ENCODE data around the gene MBP.
A peak's percentile ranks its signal among the peaks of the same experiment; 100 is the strongest.

MBP gene

DNA sequence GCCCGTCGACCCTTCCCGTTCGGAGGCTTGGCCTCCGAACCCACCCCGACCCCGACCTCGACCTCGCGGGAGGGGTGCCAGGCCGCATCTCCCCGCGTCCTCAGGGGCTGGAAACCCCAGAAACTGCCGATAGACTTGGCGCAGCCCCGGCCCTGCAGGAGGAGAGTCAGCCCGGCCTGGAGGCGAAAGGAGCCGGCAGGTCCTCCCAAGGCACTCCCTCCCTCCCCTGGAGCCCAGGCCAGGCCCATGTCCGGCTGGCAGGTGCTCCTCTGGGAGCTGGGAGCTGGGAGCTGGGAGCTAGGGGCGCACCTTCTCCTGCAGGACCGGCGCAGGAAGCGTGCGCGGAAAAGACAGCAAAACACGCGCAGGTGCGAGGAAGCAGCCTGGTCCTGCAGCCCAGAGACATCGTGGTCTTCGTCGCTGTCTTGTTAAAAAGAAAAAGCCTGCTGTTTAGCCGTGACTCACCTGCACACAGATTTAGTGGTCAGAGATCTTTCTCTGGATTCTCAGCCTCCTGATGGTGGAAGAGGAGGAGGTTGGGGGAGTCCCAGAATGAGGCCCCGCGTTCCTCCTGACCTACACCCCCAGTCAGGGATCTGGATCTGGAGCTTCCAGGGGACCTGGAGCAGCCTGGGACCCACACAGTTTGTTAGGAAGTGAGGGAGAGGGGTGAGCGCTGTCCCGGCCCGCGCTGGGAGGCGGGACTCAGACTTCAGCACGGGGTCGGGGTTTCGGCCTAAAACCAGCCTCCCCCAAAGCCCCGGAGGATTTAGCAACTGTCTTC, 660 bp upstream of the MBP start:
- DNase-seq: peak; percentile 23

DNA sequence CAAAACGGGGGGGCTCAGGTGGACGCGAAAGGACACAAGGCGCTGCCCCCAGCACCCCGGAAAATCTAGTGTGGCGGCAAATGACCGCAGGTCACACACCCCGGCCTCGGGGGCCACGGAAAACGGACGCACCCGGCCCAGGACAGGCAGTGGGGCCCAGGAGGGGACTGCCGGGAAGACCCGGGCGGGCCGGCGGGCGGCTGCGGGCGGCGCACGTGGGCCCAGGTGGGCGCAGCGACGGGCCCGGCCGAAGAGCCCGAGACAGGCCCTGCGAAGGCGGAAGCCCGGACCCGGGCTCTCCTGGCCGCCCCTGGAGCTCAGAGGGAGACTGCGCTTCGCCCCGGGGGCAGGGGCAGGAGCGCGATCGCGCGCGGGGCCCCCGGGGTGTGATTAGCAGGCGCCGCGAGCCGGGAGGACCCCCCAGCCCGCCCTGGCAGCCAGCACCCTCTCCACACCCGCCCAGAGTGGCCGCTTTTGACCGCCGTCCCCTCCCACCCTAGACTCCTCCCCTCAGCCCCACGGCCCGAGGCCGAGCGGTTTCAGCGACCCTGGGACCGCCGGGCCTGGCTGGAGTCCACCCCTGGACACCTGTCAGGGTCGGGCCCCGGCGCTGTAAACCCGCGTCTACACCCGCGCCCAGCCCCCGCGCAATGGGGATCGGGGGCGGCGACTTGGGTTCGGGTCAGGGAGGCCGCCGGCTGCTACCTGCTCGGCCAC, 773 bp downstream of the MBP start:
- peak; percentile 57 for DNase-seq

DNA sequence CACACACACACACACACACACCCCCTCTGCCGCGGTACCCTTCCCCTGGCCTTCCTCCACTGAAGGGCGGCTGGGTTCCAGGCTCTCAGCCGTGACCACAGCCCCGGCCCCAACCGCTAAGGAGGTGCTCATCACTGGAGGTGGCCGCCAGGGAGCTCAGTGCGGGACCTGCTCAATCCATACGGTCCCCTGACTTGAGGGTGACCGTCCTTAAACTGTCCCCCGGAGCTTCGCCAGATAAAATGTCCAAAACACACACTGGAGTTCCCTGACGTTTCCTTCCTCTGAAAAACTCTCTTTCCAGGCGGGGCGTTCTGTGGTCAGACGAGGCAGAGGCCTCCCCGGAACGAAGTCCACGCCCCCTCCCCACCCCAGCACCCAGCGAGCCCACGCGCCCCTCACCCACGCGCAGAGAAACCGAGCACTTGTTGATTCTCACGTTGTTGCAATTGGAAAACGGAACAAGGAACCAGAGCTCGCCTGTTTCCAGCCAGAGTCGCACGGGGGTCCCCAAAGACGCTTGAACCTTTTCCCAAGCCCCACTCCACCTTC, 1.4 kb downstream of the MBP start:
- no peak for DNase-seq

DNA sequence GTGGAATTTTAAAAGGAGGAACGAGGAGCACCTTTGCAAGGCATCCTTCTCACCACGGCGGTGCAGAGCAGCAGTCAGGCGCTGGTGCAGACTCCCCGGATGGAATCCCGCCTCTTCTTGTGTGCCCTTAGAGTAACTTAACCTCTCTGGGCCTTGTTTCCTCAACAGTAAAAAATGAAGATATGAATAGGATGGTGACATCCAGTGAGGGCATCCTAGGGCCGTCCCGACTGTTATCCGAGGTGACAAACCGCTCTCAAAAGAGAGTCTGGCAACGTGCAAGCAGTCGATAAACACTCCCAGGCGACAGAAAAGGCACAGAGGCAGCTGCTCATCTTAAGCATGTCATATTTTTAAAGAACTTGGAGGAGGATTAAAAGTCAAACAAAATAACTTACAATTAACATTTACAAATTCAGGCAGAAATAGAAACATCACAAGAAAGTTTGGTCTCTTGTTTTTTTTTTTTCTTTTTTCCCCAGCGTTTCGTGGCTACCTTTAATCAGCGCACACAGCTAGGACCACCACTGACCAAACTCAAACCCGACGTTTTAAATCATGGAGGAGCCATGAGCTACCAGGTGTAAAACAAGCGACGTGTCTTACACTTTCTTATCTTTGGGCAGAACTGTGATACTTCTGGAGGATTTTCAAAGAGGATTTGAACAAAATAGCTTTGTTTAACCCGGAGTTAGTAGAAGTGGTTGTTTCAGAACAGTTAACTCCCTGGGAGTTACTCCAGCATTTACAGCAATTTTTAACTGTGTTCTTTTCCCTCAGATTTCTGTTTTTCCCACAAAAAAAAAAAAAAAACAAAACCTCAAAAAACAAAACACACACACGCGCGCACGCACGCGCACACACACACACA, 2.1 kb downstream of the MBP start:
- no peak for DNase-seq

DNA sequence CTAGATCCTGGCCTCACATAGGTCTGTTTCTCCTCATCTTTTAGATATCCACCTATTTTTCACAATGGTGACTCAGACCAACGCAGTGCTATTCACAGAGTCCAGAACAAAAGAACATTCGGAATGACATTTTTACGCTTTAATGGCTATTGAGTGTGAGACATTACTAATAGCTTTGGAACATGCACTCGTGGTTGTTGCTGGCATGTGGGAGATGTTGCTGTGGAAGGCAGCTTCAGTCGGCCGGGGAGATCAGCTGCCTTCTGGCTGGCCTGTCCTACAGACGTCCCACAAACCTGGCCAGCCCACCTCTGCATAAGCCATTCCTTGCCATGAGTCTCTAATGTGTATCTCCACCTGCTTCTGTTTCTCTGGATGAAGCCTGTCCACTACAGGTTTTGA, 3.4 kb downstream of the MBP start:
- no peak for DNase-seq

DNA sequence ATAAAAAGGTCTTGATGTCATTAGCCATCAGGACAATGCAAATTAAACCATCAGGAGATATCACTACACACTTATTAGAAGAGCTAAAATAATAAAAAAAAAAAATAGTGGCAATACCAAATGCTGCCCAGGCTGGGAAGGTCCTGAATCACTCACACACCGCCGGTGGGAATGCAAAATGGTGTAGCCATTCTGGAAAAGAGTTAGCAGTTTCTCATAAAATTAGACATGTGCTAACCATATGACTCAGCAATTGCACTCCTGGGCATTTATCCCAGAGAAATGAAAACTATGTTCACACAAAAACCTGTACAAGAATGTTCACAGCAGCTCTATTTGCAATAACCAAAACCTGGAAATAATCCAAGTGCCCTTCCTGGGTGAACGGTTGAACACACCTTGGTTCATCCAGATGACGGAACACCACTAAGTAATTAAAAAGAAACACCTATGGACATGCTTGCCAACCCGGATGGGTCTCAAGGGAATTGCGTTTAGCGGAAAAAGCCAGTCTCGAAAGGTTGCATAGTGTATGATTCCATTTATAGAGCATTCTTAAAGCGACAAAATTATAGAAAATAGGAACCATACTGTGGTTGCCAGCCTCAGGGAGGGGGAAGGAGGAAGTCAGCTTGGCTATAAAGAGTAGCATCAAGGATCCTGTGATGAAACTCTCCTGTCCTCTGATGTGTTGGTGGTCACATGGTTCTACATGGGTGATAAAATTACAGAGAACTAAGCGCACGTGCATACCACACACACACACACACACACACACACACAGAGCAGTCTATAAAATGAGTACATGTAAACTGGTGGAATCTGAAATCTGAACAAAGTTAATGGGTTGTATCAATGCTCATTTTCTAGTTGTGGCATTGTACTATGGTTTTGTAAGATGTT, 4.6 kb downstream of the MBP start:
- DNase-seq: peak; percentile 38

DNA sequence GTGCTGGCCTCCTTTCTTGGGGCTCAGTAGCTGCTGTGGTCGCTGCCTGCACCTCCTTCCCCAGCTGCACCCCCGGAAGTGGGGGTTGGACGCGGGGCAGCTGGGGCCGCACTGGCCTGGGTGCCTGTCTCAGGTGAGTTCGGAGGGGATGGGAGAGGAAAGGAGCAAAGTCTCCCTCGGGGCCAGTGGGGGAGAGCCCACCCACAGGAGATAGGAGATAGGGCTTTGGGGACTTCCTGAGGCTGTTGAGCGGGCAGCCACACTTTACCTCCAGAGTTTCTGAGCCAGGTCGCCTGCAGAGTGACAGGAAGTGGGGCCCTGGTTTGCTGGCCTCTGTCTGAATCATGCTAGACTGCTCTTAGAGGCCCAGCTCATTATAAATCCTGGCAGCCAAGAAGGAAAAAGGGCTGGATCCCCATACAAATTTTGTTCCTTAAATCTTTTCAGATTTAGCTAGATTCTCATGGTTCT, 8.1 kb downstream of the MBP start:
- DNase-seq: no peak

DNA sequence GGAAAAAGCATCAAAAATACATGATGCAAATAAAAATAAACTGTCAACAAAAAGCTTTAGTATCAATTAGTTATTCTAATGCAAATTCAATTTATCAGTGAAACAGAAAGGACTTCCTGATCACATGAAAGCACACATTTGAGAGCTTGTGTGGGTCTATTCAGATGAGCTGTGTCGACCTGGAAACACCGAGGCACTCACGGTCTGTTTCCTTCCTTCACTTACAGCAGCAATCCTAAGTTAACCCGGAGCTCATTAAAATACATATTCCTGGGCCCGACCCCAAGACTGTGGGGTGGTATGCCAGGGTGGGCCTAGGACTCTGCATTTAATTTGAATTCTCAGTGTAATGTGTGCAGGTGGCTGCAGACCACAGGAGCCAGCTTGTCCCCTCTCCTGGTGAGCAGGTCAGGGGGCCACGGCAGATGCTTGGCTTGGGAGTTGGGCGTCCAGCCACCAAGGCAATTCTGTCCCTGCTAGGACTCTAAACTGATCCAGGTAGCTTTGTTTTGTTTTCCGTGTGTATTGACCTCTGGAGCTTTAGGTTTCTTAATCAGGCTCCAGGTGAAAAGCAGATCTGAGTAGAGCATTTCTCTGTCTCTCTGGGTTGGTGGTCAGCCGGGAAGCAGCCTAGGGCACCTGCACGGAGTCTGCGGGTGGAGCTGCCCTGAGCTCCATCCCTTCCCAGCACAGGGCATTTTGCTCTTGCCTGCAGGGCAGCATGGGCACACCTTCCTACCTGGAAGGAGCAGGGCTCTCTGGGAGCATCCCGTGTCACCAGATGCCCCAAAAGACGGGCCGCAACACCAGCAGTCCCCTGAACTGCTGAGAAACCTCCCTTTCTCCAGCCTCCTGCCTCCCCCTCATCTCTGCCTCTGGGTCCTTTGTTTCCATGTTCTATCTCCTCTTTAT, 9.0 kb downstream of the MBP start:
- DNase-seq: no peak

DNA sequence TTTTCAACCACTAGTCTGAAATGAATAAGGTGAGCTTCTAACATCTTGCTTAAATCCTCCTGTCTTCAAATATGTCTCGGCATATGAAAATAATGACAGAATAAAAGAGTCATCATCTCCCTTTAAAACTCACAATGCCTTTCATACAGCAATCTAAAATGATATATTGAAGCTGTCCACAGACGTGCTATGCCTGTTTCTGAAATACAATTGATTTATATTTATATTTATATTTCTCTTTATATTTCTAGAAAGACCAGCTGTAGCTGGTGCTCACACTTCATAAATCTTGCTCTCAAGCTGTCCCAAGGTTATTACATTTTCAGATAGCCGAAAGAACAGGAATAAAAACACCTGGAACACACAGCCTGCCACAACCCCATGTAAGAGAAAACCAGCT, 11.1 kb downstream of the MBP start:
- DNase-seq: no peak

DNA sequence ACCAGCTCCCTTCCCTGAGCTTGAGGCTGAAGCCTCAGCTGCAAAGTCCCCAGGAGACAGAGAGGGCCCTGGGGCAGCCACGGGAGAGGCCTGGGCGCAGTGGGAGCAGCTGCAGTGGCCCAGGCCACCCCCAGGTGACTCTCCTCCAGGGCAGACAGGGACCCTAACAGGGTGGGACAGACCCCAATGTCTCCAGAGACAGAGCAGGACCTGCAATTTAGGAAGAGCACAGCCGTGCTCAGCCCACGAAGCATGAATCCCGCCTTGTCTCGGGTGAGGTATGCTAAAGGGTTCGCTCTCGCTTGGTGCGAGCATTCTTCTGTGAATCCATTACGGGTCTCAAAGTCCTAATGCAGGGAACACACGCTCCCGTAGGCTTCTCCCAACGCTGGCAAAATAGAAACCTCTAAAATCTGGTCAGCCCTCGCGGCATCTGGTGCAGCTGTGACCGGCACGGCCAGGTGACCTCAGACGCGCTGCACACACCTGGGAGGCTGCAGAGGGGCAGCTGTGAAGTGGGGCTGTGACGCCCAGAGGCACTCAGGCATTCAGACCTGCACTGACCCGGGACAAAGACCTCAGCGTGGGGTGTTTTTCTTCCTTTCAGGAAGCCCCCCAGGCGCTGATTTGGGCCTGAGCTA, 12.6 kb downstream of the MBP start:
- DNase-seq: no peak

DNA sequence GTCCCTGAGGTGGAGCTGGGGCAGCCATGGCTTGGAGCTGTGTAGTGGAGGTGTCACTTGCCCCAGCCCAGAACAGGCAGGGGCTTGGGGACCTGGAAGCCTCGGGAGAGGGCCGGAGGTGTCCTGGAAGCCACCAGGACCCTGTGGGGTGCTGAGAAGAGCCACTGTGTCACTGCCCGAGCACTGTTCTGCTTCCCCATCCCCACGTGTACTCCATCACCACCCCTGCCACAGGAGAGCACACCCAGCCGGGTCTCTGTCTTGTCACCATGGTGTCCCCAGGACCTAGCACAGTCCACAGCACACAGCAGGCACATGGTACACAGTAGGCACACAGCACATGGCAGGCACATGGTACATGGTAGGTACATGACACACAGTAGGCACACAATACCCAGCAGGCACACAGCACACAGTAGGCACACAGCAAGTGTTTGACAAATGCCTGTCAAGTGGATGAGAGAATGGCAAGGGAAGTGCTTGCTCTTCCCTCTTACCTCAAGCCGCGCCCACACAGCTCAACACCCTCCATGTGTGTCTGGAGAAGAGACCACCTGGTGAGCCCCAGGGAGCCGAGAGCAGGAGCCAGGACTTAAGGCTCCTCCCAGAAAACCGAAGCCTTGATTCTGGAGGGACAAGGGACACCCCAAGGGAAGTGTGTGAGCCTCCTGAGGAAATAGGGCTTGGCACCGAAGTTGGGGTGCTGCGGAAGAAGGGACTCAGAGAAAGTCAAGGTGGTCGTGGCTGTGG, 13.3 kb downstream of the MBP start:
- DNase-seq: no peak

DNA sequence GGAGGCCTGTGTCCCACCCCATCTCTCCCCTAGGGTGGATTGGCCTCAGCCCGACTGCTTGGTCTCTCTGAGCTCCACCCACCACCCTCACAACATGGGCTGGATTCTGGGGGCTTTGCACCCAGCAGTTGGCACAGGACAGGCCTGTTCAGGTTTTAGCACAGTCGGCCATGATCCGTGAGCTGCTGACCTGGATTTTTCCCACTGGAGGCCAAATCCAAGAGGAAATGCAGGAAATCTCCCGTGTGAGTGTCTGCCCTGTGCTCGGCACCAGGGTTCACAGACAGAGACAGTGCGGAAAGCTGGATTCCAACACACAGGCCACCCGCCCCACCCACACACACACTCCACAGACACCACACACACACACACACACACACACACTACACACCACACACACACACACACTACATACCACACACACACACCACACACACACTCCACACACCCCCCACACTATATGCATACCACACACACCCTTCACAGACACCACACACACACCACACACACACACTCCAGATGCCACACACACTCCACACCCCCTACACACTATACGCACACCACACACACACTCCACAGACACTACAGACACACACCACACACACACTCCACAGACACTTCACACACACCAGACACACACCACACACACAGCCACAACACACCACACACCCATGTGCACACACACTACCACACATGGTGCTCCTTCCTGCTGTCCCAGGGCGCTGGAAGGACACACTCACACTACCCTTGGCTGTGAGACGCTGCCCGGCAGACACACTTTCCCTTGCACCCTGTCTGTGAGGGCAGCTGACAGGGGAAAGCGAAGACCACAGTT, 14.1 kb downstream of the MBP start:
- no peak for DNase-seq

DNA sequence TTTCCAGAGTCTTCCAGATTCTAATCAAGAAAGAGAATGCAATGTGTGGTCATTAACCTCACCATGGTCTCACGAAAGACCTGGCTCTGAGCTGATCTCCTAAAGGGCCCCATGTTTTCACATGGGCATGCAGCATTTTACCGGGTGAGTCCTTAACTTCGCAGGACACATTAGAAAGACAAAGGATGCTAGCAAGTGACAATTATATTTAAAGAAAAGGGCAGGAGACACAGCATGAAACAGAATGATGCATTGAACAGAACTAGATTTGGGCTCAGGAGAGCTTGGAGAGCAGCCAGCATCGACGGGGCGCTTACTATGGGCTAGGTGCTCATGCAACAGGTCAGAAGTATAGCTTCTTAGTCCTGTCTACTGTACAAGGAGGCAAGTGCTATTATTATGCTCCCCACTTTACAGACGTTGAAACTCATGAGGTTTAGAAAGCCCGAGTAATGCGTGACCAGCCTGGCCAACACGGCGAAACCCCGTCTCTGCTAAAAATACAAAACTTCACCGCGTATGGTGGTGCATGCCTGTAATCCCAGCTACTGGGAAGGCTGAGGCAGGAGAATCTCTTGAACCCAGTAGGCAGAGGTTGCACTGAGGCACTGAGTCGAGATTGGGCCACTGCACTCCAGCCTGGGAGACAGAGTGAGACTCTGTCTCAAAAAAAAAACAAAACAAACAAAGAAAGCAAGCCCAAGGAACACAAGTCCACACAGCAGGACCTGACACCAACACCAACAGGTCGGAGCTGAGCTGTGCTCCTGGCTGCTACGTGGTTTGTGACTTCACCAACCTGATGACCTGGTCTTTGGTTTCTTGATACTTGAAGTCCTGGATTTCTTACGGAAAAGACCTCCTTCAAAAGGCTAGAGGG, 16.1 kb downstream of the MBP start:
- DNase-seq: no peak

DNA sequence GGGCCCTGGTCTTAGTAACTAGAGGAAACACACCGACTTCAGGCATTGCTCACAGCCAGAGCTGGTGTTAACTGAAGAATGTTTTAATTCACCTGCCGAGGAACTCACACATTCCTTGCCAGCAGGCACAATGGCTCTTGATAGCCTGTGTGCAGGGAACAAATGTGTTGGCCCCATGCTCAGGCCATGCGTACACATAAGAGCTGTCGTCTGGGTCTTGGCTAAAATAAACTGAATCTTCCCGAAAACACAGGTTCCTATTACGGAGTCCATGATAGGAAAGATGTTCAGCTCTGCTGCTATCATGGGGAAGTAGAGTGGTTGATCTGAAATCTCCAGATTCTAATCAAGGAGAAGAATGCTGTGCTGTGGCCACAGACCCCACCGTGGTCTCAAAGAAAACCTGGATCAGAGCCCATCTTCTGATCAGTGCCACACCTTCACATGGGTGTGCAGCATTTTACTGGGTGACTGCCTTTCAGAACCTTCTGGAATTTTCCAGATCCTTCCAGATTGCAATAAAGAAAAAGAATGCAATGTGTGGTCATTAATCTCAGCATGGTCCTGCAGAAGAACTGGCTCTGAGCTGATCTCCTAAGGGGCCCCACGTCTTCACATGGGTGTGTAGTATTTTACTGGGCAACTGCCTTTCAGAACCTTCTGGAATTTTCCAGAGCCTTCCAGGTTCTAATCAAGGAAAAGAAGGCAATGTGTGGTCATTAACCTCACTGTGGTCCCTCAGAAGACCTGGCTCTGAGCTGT, 17.2 kb downstream of the MBP start:
- DNase-seq: no peak

DNA sequence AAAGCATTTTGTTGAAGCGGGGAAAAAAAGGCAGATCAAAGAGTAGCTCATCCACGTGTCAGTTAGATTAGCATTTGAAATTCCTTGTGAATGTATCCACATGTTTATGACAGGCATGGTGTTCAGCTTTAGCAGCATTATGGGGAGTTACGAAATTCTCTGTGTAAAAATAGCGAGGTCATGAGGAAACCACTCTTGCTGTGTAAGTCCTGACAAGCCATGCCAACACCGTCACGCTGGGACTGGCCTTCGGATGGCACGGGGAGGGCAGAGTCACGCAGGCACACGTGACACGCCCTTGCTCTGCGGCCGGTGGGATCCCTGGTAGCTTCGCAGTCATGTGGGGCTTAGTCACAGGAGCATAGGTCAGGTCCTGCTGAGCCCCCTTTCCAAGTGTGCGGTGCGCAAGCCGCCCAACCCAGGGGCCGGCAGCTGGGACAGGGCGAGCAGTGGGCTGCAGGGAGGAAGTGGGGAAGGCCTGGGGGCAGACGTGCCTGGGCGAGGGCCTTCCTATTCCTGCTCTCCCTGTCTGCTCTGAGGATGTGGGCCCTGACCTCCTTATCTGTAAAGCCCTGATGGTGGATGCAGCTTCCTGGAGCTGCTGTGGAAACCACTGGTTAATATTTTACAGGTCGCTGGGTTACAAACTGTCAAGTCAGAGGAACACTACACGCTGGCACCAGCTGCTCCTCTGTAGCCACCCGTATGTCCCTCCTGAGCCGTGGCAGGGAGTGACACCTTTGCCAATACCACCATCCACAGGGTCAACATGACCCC, 18.0 kb downstream of the MBP start:
- DNase-seq: no peak

DNA sequence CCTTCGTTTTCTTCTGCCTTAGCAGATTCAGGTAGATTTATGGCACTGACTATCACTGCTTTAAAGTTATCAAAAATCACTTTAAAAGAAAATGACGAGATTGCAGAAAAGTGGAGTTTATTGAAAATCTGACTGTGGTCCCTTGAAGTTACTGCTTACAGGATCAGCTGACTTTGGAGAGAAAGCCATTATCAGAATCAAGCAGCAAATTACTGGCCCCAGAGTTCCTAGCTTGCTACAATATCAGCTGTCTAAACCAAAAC, 18.5 kb downstream of the MBP start:
- no peak for DNase-seq

Data from NCI-H345 (cell line).